ENCODE results near the gene C17orf75.
"Not testable (repeated sequence)": the region's sequence is repeated elsewhere in the genome, so short reads cannot be mapped to it uniquely, and the experiment has no call there.

DNA sequence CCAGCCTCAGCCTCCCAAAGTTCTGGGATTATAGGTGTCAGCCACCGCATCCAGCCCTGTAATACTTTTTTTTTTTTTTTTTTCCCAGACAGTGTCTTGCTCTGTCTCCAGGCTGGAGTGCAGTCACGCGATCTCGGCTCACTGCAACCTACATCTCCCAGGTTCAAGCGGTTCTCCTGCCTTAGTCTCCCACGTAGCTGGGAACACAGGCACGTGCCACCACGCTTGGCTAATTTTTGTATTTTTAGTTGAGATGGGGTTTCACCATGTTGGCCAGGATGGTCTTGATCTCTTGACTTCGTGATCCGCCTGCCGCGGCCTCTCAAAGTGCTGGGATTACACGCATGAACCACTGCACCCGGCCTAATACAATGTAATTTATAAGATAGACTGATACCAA is 46.2 kb upstream of the C17orf75 start:
- TF ChIP-seq, protein P1, sequence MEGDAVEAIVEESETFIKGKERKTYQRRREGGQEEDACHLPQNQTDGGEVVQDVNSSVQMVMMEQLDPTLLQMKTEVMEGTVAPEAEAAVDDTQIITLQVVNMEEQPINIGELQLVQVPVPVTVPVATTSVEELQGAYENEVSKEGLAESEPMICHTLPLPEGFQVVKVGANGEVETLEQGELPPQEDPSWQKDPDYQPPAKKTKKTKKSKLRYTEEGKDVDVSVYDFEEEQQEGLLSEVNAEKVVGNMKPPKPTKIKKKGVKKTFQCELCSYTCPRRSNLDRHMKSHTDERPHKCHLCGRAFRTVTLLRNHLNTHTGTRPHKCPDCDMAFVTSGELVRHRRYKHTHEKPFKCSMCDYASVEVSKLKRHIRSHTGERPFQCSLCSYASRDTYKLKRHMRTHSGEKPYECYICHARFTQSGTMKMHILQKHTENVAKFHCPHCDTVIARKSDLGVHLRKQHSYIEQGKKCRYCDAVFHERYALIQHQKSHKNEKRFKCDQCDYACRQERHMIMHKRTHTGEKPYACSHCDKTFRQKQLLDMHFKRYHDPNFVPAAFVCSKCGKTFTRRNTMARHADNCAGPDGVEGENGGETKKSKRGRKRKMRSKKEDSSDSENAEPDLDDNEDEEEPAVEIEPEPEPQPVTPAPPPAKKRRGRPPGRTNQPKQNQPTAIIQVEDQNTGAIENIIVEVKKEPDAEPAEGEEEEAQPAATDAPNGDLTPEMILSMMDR (IDR thresholded peaks at IDR 0.05) = not testable (repeated sequence)
- not testable (repeated sequence) for TF ChIP-seq POLR2AphosphoS5, POLR2A, EP300 (IDR thresholded peaks at IDR 0.05)

All from gastroesophageal sphincter (tissue), 3 donors.